Breast epithelium (tissue), 4 donors: ENCODE data around the gene RNF113B. TPM values are rescaled to one million over a fixed set of nuclear protein-coding genes. Genes with fewer than 3 reads are reported as not detected.

ENCODE experiments used
- DNase-seq, 2 donors: peaks; one replicate each; pipeline ENCODE4 v3.0.0-alpha.2; 2019; ENCODE audit warnings: low spot score in 2 of 2
- H3K27ac ChIP-seq, 2 donors: fragments of 200-600 bp; sonication (generic) in 1 of 2; one replicate each; pipeline ENCODE4 v1.5.1; 2016 to 2019; ENCODE audit warnings: mild to moderate bottlenecking in 1 of 2
- H3K27me3 ChIP-seq, 2 donors: fragments of 200-600 bp; sonication (generic) in 1 of 2; one replicate each; pipeline versions ENCODE4 v1.5.1 to v1.6.0; 2017 to 2019; ENCODE audit warnings: control low read depth in 1 of 2, mild to moderate bottlenecking in 1 of 2
- H3K36me3 ChIP-seq: fragments of 200-600 bp; one replicate; pipeline ENCODE4 v1.5.1; 2019
- H3K4me1 ChIP-seq, 2 donors: fragments of 200-600 bp; sonication (generic); one replicate each; pipeline ENCODE4 v1.5.1; 2016 to 2019; ENCODE audit warnings: control low read depth in 1 of 2
- H3K4me3 ChIP-seq, 3 donors: fragments of 200-600 bp; sonication (generic); 1 replicate in 2 of 3; 2 replicates in 1 of 3; pipeline ENCODE4 v1.5.1; 2016 to 2019; ENCODE audit warnings: mild to moderate bottlenecking in 3 of 3, moderate library complexity in 2 of 3
- H3K9me3 ChIP-seq, 2 donors: fragments of 200-600 bp; sonication (generic) in 1 of 2; one replicate each; pipeline ENCODE4 v1.5.1; 2016 to 2019; ENCODE audit warnings: control low read depth in 1 of 2
- POLR2A ChIP-seq: fragments of 450-650 bp; IDR thresholded peaks from one replicate; pipeline ENCODE4 v1.6.1; 2016; ENCODE audit warnings: antibody characterized with exemption, mild to moderate bottlenecking, moderate library complexity
- POLR2AphosphoS5 ChIP-seq, 3 donors: sonication (generic); formaldehyde crosslinking; IDR thresholded peaks; one replicate each; pipeline ENCODE4 v1.6.1; 2017; ENCODE audit warnings: antibody characterized with exemption in 3 of 3
- intact Hi-C: fragments of 100-400 bp; cut with DNase I; formaldehyde crosslinking; loops from one replicate; pipeline ENCODE4 v1.15.1; 2023; ENCODE audit warnings: low total_unique reads
- total RNA-seq, 3 donors: library from RNA; depleted of rRNA; stranded (reverse); fragments of >200 nt; gene quantifications; one replicate each; pipeline ENCODE4 v1.1.0, GENCODE V29; 2016
- TF ChIP-seq, protein P1 (sequence below), 3 donors: fragments of 450-650 bp; IDR thresholded peaks; one replicate each; pipeline ENCODE4 v1.5.1; 2016 to 2017; ENCODE audit warnings: antibody characterized with exemption in 3 of 3, mild to moderate bottlenecking in 3 of 3, moderate library complexity in 3 of 3

Gene RNF113B
- total RNA-seq, 3 donors from 2014 or later = not detected

DNA sequence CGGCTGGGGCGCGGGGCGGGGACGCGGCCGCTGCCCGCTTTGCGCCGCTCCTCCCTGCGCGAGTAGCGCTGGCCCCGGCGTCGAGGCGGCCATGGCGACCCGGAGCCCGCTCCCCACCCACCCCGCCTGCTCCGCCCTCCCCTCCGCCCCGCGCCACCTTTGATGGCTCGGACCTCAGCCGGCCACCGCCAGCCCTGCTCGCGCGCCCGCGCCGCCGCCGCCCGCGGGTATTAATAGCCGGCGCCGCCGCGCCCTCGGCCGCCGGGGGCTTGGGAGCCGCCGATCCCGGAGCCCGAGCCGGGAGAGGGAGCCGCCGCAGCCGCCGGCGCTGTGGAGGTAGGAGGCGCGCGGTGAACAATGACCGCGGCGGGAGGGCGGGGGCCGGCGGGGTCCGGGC lies 33.9 kb downstream of the RNF113B start:
- Histone ChIP-seq H3K36me3 (no peaks in the 10 kb centered on the region), H3K27me3 (no peaks in the 10 kb centered on the region), H3K4me1 (no peaks in the 10 kb centered on the region), H3K9me3 (no peaks in the 10 kb centered on the region), H3K27ac (peak overlapping the region; percentile 76 to 91), H3K4me3 (peak overlapping the region; percentile 73 to 85 (median 82))
- DNase-seq = no peak
- TF ChIP-seq, protein P1, sequence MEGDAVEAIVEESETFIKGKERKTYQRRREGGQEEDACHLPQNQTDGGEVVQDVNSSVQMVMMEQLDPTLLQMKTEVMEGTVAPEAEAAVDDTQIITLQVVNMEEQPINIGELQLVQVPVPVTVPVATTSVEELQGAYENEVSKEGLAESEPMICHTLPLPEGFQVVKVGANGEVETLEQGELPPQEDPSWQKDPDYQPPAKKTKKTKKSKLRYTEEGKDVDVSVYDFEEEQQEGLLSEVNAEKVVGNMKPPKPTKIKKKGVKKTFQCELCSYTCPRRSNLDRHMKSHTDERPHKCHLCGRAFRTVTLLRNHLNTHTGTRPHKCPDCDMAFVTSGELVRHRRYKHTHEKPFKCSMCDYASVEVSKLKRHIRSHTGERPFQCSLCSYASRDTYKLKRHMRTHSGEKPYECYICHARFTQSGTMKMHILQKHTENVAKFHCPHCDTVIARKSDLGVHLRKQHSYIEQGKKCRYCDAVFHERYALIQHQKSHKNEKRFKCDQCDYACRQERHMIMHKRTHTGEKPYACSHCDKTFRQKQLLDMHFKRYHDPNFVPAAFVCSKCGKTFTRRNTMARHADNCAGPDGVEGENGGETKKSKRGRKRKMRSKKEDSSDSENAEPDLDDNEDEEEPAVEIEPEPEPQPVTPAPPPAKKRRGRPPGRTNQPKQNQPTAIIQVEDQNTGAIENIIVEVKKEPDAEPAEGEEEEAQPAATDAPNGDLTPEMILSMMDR (IDR thresholded peaks at IDR 0.05) = no peak
- no peak for TF ChIP-seq POLR2A
- no peak for TF ChIP-seq POLR2AphosphoS5 (IDR thresholded peaks at IDR 0.05)
- intact Hi-C loops = no loop called here

DNA sequence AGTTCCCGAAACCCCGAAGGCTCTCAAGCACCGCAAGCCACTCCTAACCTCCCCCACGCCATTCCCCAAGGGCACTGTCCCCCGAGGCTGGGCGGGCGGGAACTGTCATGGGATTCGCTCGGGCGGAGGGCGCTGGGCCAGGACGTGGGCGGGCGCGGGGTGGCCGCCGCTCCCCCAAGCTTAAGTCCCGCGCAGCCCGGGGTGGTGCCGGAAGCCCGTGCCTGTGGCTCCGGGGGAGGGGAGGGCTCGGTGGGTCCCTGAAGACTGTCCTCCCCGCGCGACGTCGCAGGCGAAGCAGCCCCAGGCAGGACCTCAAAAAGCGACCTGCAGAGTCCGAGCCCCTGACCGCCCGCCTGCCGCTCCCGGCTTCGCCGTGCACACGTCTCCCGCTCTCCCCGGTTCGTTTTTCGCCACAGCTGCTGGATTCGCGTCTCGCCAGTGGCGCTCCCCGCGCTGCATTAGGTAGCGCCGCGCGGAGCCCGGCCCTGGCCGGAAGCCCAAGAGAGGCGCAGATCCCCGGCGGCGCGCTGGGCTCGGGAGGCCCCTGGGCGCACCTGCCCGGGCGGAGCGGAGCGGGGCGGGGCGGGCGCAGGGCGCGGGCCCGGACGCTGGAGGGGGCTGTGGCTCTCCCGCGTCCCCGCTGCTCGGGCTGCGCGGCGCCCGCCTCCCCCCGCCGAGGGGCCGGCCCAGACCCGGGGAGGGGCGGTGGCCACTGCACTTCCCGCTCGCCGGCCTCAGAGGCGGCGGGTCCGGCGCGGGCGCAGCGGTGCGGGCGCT lies 34.5 kb downstream of the RNF113B start, which contains the start of gene FARP1:
TSS of gene FARP1 (plus strand) at position 715 of the 777 bp plus-strand sequence. CDS start 70,149 bp downstream, outside the sequence.
- Histone ChIP-seq H3K27ac (peak within 1 kb of the TSS; percentile 76 to 91), H3K4me1 (no peaks in the 10 kb centered on the region), H3K36me3 (no peaks in the 10 kb centered on the region), H3K9me3 (no peaks in the 10 kb centered on the region), H3K4me3 (peak within 1 kb of the TSS; percentile 73 to 85 (median 82)), H3K27me3 (no peaks in the 10 kb centered on the region)
- peak; percentile 62 to 78 for DNase-seq
- intact Hi-C loops = no loop called here
- TF ChIP-seq POLR2AphosphoS5 (IDR thresholded peaks at IDR 0.05) = no peak
- TF ChIP-seq, protein P1 (IDR thresholded peaks at IDR 0.05) = peak in 1 of 3 donors; percentile 61
- no peak for TF ChIP-seq POLR2A

DNA sequence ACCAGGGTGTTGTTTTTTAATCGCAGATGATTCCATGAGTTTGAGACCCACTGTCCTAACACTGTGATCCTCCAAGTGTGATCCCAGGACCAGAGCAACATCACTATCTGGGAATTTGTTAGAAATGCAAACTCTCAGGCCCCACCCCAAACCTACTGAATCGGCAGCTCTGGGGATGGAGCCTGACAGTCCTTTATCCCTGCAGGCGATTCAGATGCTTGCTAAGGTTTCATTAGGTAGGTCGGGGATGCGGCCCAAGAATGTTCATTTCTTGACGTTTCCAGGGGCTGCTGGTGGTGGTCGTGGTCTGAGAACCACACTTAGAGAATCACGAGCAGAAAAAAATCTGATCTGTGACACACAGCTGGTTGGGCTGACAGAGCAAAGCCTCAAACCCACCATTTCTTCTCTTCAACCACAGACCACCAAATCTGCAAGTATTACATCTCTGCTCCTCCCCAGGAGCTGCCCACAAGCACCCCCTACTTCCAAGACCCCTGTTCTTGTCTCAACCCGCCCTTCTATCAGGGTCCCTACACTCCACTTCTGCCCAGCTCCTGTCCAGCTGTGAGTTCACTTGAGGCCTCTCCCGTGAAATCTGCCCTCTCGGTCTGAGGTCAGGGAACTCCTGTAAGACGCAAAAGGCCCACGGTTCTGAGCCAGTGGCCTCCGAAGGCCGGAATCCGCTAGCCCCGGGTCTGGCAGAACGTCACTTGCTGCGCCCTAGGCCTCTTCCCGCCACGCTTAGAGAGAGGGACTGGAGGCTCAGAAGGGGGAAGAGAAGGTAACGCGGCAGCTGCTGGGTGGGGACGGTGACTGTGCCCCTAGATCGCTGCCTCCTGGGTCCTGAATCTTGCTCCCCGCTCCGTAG lies 35.3 kb downstream of the RNF113B start:
- intact Hi-C loops = no loop called here
- H3K9me3 ChIP-seq = no peaks in the 10 kb centered on the region
- H3K4me1 ChIP-seq = no peaks in the 10 kb centered on the region
- peak overlapping the region; percentile 42 to 91 for H3K27ac ChIP-seq
- peak overlapping the region; percentile 73 to 85 (median 82) for H3K4me3 ChIP-seq
- H3K27me3 ChIP-seq = no peaks in the 10 kb centered on the region
- TF ChIP-seq, protein P1 (IDR thresholded peaks at IDR 0.05) = no peak
- TF ChIP-seq POLR2A = no peak
- TF ChIP-seq POLR2AphosphoS5 (IDR thresholded peaks at IDR 0.05) = no peak
- no peaks in the 10 kb centered on the region for H3K36me3 ChIP-seq
- DNase-seq = no peak

DNA sequence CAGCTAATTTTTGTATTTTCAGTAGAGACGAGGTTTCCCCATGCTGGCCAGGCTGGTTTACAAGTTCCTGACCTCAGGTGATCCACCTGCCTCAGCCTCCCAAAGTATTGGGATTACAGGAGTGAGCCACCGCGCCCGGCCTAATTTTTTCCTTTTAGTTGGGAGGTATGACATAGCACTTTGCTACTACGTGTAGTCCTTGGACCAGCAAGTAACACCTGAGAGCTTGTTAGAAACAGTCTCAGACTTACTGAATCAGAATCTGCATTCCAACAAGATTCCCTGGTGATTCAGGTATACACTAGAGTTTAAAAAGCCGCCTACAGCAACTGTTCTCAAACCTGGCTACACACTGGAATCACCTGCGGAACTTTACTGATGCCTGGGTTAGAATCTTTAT lies 36.0 kb downstream of the RNF113B start:
- Histone ChIP-seq H3K4me1 (no peaks in the 10 kb centered on the region), H3K9me3 (no peaks in the 10 kb centered on the region), H3K27ac (no peak overlapping the region), H3K27me3 (no peaks in the 10 kb centered on the region), H3K4me3 (no peak overlapping the region), H3K36me3 (no peaks in the 10 kb centered on the region)
- TF ChIP-seq, protein P1 (IDR thresholded peaks at IDR 0.05) = no peak
- no peak for TF ChIP-seq POLR2A
- no peak for TF ChIP-seq POLR2AphosphoS5 (IDR thresholded peaks at IDR 0.05)
- no peak for DNase-seq
- intact Hi-C loops = no loop called here
